Measurements from ENCODE around the gene DBN1.

Gene DBN1

GRCh38 chr5:177504086-177505056, 30.9 kb upstream of the DBN1 start:
- no peak for DNase-seq (ENCODE audit: low read depth)

- no peak for DNase-seq (ENCODE audit: low read depth)
Measured at GRCh38 chr5:177503351-177504085, 30.1 kb upstream of the DBN1 start.

GRCh38 chr5:177502886-177503285, 29.5 kb upstream of the DBN1 start:
- DNase-seq (ENCODE audit: low read depth) = no peak

- no peak for DNase-seq (ENCODE audit: low read depth)
Measured at GRCh38 chr5:177501874-177502678, 28.6 kb upstream of the DBN1 start.

GRCh38 chr5:177500685-177501522, 27.5 kb upstream of the DBN1 start:
- peak; percentile 75 for DNase-seq (ENCODE audit: low read depth)

GRCh38 chr5:177499842-177500241, 26.4 kb upstream of the DBN1 start:
- DNase-seq (ENCODE audit: low read depth) = no peak

GRCh38 chr5:177498013-177498787, 24.8 kb upstream of the DBN1 start:
- DNase-seq (ENCODE audit: low read depth) = no peak

- peak; percentile 93 for DNase-seq (ENCODE audit: low read depth)
Measured at GRCh38 chr5:177497292-177498012, 24.0 kb upstream of the DBN1 start, which contains the start of gene PDLIM7. Gene PDLIM7 (minus strand): TSS chr5:177497604. CDS start chr5:177496512, 1,092 bp downstream.

- no peak for DNase-seq (ENCODE audit: low read depth)
Measured at GRCh38 chr5:177496727-177497291, 23.4 kb upstream of the DBN1 start.

- no peak for DNase-seq (ENCODE audit: low read depth)
Measured at GRCh38 chr5:177496070-177496726, 22.8 kb upstream of the DBN1 start.

- no peak for DNase-seq (ENCODE audit: low read depth)
Measured at GRCh38 chr5:177495243-177496060, 22.0 kb upstream of the DBN1 start.

GRCh38 chr5:177494346-177495195, 21.1 kb upstream of the DBN1 start:
- DNase-seq (ENCODE audit: low read depth) = no peak

- DNase-seq (ENCODE audit: low read depth) = no peak
Measured at GRCh38 chr5:177493795-177494345, 20.4 kb upstream of the DBN1 start.

- no peak for DNase-seq (ENCODE audit: low read depth)
Measured at GRCh38 chr5:177492841-177493240, 19.4 kb upstream of the DBN1 start.

GRCh38 chr5:177491983-177492746, 18.7 kb upstream of the DBN1 start:
- no peak for DNase-seq (ENCODE audit: low read depth)

- no peak for DNase-seq (ENCODE audit: low read depth)
Measured at GRCh38 chr5:177491429-177491945, 18.1 kb upstream of the DBN1 start.
